AG10803 (cell line): ENCODE measurements around the gene METTL25.
A peak's percentile ranks its signal among the peaks of the same experiment; 100 is the strongest.

Experiments used
- DNase-seq: peaks from one replicate; pipeline ENCODE4 v3.0.0; 2010; ENCODE audit warnings: low read depth
- H3K4me3 ChIP-seq: 2 replicates; pipeline ENCODE4 v1.5.1; 2011; ENCODE audit warnings: mild to moderate bottlenecking, low read length, control low read depth
- TF ChIP-seq, protein P1 (sequence below): conservative IDR thresholded peaks from 2 replicates; pipeline ENCODE4 v1.5.1; 2011; ENCODE audit warnings: mild to moderate bottlenecking, low read length, control low read depth, inconsistent platforms

The METTL25 gene

DNA sequence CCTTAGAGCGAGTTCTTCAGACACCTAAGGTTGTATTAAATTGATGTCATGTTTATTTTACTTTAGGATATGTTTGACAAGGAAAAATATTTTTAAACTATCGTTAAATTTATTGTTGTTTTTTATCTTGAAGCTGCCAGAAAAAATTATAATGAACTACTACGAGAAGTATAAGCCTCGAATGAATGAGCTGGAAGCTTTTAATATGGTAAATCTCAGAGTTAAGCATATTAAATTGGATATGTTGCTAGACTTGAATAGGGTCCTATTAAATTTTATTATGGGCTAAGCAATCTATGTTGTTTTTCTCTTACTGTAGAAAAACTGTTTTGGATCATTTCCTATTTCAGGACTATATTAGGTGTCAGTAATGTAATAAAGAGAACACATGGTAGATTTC is 118.2 kb downstream of the METTL25 start:
- no peak for DNase-seq
- TF ChIP-seq, protein P1, sequence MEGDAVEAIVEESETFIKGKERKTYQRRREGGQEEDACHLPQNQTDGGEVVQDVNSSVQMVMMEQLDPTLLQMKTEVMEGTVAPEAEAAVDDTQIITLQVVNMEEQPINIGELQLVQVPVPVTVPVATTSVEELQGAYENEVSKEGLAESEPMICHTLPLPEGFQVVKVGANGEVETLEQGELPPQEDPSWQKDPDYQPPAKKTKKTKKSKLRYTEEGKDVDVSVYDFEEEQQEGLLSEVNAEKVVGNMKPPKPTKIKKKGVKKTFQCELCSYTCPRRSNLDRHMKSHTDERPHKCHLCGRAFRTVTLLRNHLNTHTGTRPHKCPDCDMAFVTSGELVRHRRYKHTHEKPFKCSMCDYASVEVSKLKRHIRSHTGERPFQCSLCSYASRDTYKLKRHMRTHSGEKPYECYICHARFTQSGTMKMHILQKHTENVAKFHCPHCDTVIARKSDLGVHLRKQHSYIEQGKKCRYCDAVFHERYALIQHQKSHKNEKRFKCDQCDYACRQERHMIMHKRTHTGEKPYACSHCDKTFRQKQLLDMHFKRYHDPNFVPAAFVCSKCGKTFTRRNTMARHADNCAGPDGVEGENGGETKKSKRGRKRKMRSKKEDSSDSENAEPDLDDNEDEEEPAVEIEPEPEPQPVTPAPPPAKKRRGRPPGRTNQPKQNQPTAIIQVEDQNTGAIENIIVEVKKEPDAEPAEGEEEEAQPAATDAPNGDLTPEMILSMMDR, result no peak
- no peak overlapping the region for H3K4me3 ChIP-seq

- peak; percentile 72 for DNase-seq
- TF ChIP-seq, protein P1, result no peak
- H3K4me3 ChIP-seq, result no peak overlapping the region
Observed at GRCh38 chr12:82479511-82479910, 121.2 kb downstream of the METTL25 start.

GRCh38 chr12:82480606-82481005 is 122.3 kb downstream of the METTL25 start:
- H3K4me3 ChIP-seq, result no peak overlapping the region
- TF ChIP-seq, protein P1, result no peak
- no peak for DNase-seq

DNA sequence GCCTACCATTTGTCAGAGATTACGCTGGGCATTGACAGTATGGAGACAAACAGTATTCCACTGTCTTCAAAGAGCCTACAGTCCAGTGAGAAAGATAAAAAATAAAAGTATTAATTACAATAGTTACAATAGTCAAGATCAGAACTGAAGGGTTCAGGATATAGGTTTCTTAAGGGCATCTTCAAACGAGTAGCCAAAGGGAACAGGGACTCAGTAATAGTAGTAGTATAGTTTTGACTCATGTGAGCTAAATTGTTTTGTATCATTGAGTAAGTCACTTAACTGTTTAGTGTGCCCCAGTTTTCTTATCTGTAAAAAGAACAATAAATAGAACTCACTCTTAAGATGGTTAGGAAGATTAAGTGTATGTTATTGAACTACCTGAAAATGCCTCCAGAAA is 123.6 kb downstream of the METTL25 start:
- no peak overlapping the region for H3K4me3 ChIP-seq
- TF ChIP-seq, protein P1, result no peak
- DNase-seq, result no peak

- peak; percentile 5 for DNase-seq
- TF ChIP-seq, protein P1, result no peak
Observed at GRCh38 chr12:82486524-82487235, 128.4 kb downstream of the METTL25 start.

GRCh38 chr12:82504409-82504808 is 146.1 kb downstream of the METTL25 start:
- no peak overlapping the region for H3K4me3 ChIP-seq
- DNase-seq, result no peak
- TF ChIP-seq, protein P1, result no peak

More at GRCh38 chr12:82486524-82487235, 128.4 kb downstream of the METTL25 start:
- H3K4me3 ChIP-seq, result no peak overlapping the region

DNA sequence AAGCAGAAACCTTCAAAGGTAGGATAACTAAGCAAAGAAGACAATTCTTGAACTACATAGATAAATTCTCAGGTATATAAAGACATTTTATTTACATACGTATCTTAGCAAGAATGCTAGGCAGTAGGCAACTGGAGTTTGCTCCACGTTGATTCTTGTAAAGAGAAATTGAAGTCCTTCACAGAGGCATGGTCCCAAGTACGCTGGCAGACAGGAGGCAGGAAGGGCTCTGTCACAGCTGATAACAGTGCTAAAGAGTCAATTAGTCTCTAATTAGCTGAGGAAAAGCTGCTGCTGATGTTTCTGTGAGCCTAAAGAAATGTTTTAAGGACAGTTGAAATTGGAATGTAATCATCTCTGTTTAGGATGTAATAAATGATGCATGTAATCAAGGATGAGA is 146.8 kb downstream of the METTL25 start:
- no peak overlapping the region for H3K4me3 ChIP-seq
- TF ChIP-seq, protein P1, result no peak
- no peak for DNase-seq
